Activated naive CD4-positive, alpha-beta T cell treated with anti-CD3 and anti-CD28 coated beads, Interleukin-2, amount 50 U/mL, for 24 hours (primary cell): ENCODE measurements around the gene OR51A4.
"Not testable (repeated sequence)": the region's sequence is repeated elsewhere in the genome, so short reads cannot be mapped to it uniquely, and the experiment has no call there.

Source experiments
- H3K27ac Mint-ChIP-seq: one replicate; pipeline ENCODE4 v1.8.0; 2021; ENCODE audit warnings: mild to moderate bottlenecking, mixed read lengths
- H3K27me3 Mint-ChIP-seq: one replicate; pipeline ENCODE4 v1.8.0; 2021; ENCODE audit warnings: mixed read lengths
- H3K36me3 Mint-ChIP-seq: one replicate; pipeline ENCODE4 v1.8.0; 2021; ENCODE audit warnings: mixed read lengths
- H3K4me1 Mint-ChIP-seq: one replicate; pipeline ENCODE4 v1.8.0; 2021; ENCODE audit warnings: mixed read lengths
- H3K4me3 Mint-ChIP-seq: one replicate; pipeline ENCODE4 v1.8.0; 2021; ENCODE audit warnings: mild to moderate bottlenecking, mixed read lengths
- H3K9me3 Mint-ChIP-seq: one replicate; pipeline ENCODE4 v1.8.0; 2021; ENCODE audit warnings: mixed read lengths

OR51A4 gene

GRCh38 chr11:4947505-4947904 lies at the start of gene OR51A4:
TSS of gene OR51A4 (minus strand) at chr11:4947605. CDS start at chr11:4947100, 505 bp downstream.
- no peak within 1 kb of the TSS for H3K4me3 Mint-ChIP-seq
- no peaks in the 10 kb centered on the region for H3K9me3 Mint-ChIP-seq
- H3K36me3 Mint-ChIP-seq = no peaks in the 10 kb centered on the region
- no peak within 1 kb of the TSS for H3K27ac Mint-ChIP-seq
- no peaks in the 10 kb centered on the region for H3K4me1 Mint-ChIP-seq
- H3K27me3 Mint-ChIP-seq = no peaks in the 10 kb centered on the region

- H3K4me3 Mint-ChIP-seq = no peak within 1 kb of the TSS
- H3K27ac Mint-ChIP-seq = no peak within 1 kb of the TSS
- H3K27me3 Mint-ChIP-seq = peaks cover 3% of the 10 kb centered on the region
- no peaks in the 10 kb centered on the region for H3K9me3 Mint-ChIP-seq
- no peaks in the 10 kb centered on the region for H3K4me1 Mint-ChIP-seq
- H3K36me3 Mint-ChIP-seq = no peaks in the 10 kb centered on the region
Observed at GRCh38 chr11:4994551-4994950, 47.1 kb upstream of the OR51A4 start, which contains the start of gene OR51L1. TSS of gene OR51L1 (plus strand) at chr11:4994851. CDS start at chr11:4998983, 4,132 bp downstream.

DNA sequence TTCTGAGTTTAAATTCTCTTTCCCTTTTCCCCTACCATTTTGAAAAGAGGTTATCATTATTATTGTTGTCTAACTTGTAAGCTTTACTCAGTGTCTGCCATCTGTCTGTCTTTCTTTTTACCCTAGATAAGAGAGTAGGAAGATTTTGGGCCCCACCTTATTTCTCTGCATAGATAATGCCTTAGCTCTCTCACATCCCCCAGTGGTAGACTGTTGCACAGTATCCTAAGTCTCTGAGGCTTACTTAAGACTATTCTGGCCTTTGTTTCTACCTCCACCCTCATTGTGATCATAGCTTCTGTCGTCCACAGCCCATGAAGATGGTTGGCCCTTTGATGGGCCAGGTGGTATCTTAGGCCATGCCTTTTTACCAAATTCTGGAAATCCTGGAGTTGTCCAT lies 43.7 kb upstream of the OR51A4 start:
- Mint-ChIP-seq H3K27ac (no peak overlapping the region), H3K27me3 (peaks cover 5% of the 10 kb centered on the region), H3K36me3 (no peaks in the 10 kb centered on the region), H3K4me1 (no peaks in the 10 kb centered on the region), H3K4me3 (no peak overlapping the region), H3K9me3 (no peaks in the 10 kb centered on the region)

DNA sequence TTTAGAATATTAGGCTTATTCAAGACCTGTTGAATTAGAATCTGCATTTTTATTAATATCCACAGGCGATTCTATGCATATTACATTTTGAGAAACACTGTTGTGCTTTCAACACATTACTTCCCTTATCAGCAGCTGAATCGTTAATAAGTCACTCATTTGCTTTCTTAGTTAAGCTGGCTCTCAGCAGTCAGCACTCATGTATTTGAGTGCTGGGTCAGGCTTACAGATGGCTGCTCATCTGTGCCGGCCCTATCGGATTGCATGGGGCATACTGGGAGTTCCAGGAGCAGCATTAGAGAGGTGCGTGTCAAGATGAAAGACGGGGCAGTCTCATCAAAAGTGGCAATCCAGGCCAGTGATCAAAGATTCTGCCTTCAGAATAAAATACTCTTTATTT lies 36.4 kb upstream of the OR51A4 start:
- H3K27ac Mint-ChIP-seq = no peak overlapping the region
- H3K36me3 Mint-ChIP-seq = no peaks in the 10 kb centered on the region
- H3K9me3 Mint-ChIP-seq = no peaks in the 10 kb centered on the region
- no peaks in the 10 kb centered on the region for H3K4me1 Mint-ChIP-seq
- no peaks in the 10 kb centered on the region for H3K27me3 Mint-ChIP-seq
- H3K4me3 Mint-ChIP-seq = no peak overlapping the region

DNA sequence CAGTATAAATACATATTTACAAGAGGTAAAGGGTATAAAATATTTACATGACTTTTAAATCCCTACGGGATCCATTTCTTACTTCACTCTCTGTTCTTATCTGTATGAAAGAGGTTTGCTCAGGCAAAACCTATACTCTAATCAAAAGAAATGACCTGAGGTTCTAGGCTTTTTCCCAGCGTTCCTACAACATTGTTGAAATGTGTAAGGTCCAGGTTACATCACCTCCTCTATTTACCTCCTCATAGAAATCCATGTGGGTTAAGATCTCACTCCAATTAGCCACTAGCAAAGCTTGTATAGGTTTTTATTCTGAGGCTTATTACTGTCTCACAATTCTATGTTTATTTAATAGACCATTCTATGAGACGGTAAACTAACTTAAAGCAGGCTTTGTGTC lies 35.3 kb upstream of the OR51A4 start:
- Mint-ChIP-seq H3K27ac (no peak overlapping the region), H3K4me3 (no peak overlapping the region), H3K27me3 (no peaks in the 10 kb centered on the region), H3K9me3 (no peaks in the 10 kb centered on the region), H3K4me1 (no peaks in the 10 kb centered on the region), H3K36me3 (no peaks in the 10 kb centered on the region)

DNA sequence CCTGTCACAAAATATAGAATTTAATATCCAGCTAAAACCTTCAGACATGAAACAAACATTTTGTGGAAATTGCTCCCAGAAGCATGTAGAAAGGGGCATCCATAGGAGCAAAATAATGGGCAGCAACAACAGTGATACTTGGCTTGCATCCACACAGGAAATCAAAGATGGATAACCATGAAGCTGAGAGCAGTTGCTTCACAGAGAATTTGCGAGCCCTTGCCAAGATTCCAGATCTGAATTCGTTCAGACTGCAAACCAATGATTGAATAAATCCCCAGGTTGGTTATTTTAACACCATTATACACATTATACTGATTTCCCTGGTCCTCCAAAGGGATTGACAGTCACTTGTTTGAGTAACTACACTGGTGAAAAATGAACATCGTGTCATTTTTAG lies 31.6 kb upstream of the OR51A4 start:
- H3K27me3 Mint-ChIP-seq = no peaks in the 10 kb centered on the region
- H3K9me3 Mint-ChIP-seq = no peaks in the 10 kb centered on the region
- H3K27ac Mint-ChIP-seq = no peak overlapping the region
- no peaks in the 10 kb centered on the region for H3K4me1 Mint-ChIP-seq
- no peak overlapping the region for H3K4me3 Mint-ChIP-seq
- H3K36me3 Mint-ChIP-seq = no peaks in the 10 kb centered on the region

DNA sequence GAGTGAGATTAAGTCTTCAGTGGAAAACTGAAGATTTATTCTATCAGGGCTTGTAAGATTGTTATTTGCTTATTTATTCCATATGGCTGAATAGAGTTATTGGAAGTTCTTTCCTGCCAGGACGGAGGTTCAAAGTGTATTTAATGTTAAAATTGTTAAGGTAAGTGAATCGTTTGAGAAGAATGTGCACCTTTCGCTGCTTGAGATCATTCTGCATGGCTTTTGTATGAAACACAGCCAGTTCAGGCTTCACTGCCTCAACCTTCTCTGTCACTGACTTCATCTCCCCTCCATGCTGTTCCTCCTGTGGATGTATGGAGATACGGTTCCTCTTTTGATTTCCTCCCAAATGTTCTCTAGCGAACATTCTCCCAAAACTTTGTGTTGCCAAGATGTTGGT lies 28.0 kb upstream of the OR51A4 start:
- no peaks in the 10 kb centered on the region for H3K9me3 Mint-ChIP-seq
- H3K36me3 Mint-ChIP-seq = no peaks in the 10 kb centered on the region
- no peaks in the 10 kb centered on the region for H3K27me3 Mint-ChIP-seq
- H3K4me3 Mint-ChIP-seq = no peak overlapping the region
- H3K27ac Mint-ChIP-seq = no peak overlapping the region
- H3K4me1 Mint-ChIP-seq = no peaks in the 10 kb centered on the region

DNA sequence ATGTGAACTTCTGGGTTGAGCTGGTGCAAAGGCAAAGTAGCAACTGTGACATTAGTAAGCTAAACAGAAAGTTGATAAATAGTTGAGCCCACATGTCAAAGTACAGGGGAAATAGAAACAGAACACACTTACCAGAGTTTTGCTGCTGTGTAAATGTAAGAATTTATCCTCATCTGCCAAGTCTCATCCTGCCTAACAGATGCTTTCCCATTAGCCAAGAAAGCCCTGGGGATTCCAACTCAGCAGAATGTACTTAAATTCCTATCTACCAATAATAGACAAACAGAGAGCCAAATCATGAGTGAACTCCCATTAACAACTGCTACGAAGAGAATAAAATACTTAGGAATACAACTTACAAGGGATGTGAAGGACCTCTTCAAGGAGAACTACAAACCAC lies 15.4 kb upstream of the OR51A4 start:
- Mint-ChIP-seq H3K27me3 (no peaks in the 10 kb centered on the region), H3K36me3 (no peaks in the 10 kb centered on the region), H3K4me1 (no peaks in the 10 kb centered on the region), H3K4me3 (no peak overlapping the region), H3K27ac (no peak overlapping the region), H3K9me3 (no peaks in the 10 kb centered on the region)

- Mint-ChIP-seq H3K4me1 (no peaks in the 10 kb centered on the region), H3K9me3 (no peaks in the 10 kb centered on the region), H3K4me3 (no peak overlapping the region), H3K27me3 (no peaks in the 10 kb centered on the region), H3K36me3 (no peaks in the 10 kb centered on the region), H3K27ac (no peak overlapping the region)
Observed at GRCh38 chr11:4960877-4961276, 13.5 kb upstream of the OR51A4 start.

GRCh38 chr11:4957396-4957795 lies 10.0 kb upstream of the OR51A4 start:
- Mint-ChIP-seq H3K4me3 (no peak overlapping the region), H3K27me3 (no peaks in the 10 kb centered on the region), H3K4me1 (no peaks in the 10 kb centered on the region), H3K27ac (no peak overlapping the region), H3K36me3 (no peaks in the 10 kb centered on the region), H3K9me3 (no peaks in the 10 kb centered on the region)

GRCh38 chr11:4955613-4956012 lies 8.2 kb upstream of the OR51A4 start, which contains the start of gene OR51A2:
TSS of gene OR51A2 (minus strand) at chr11:4955713. CDS start at chr11:4955713, 0 bp downstream.
- H3K4me1 Mint-ChIP-seq, H3K36me3 Mint-ChIP-seq, H3K9me3 Mint-ChIP-seq, H3K4me3 Mint-ChIP-seq, H3K27me3 Mint-ChIP-seq, H3K27ac Mint-ChIP-seq: not testable (repeated sequence)

- H3K4me3 Mint-ChIP-seq = no peak overlapping the region
- H3K27me3 Mint-ChIP-seq = peaks cover 3% of the 10 kb centered on the region
- H3K36me3 Mint-ChIP-seq = no peaks in the 10 kb centered on the region
- H3K9me3 Mint-ChIP-seq = no peaks in the 10 kb centered on the region
- H3K4me1 Mint-ChIP-seq = no peaks in the 10 kb centered on the region
- H3K27ac Mint-ChIP-seq = no peak overlapping the region
Observed at GRCh38 chr11:4936745-4937144, 10.7 kb downstream of the OR51A4 start.

GRCh38 chr11:4932751-4933150 lies 14.7 kb downstream of the OR51A4 start:
- Mint-ChIP-seq H3K9me3 (no peaks in the 10 kb centered on the region), H3K27ac (no peak overlapping the region)

DNA sequence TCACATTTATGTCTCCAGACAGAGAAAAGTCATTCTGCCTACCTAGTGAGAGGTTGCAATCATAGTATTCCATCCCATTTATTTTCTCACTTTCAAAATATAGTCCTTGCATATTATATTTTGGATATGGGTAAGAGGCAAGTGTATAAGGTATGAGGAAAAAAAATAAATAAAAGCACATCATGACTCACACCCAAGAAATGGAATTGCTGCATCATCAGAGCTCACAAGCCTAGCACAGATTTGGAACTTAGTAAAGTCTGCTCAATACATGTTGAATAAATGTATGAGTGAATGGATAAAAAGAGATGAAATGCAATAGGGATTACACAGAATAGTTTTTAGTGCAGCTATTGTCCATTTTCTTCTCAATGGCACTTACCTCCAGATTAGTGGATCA lies 20.8 kb downstream of the OR51A4 start:
- Mint-ChIP-seq H3K36me3 (no peaks in the 10 kb centered on the region), H3K4me3 (no peak overlapping the region), H3K4me1 (no peaks in the 10 kb centered on the region), H3K27me3 (peaks cover 3% of the 10 kb centered on the region), H3K9me3 (no peaks in the 10 kb centered on the region), H3K27ac (no peak overlapping the region)

More at GRCh38 chr11:4932751-4933150, 14.7 kb downstream of the OR51A4 start:
- H3K27me3 Mint-ChIP-seq = no peaks in the 10 kb centered on the region
- H3K36me3 Mint-ChIP-seq = no peaks in the 10 kb centered on the region
- H3K4me1 Mint-ChIP-seq = no peaks in the 10 kb centered on the region
- no peak overlapping the region for H3K4me3 Mint-ChIP-seq

DNA sequence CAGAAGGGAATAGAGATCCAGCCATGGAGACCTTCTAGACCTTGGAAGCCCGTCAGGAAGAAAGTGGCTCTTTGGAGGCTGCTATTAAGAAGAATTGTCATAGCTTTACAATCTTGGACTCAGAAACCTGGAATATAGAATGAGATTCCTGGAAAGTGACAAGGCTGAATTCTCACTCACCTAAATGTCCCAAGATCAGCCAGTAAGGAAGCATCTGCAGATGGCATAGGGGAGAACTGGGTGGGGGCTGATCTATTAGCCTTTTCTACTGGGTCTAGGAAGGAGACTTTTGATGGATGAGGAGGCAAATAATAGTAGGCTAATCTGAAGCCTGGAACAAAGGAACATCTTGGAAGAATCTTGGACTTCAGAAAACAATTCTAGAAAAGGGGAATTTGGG lies 23.2 kb downstream of the OR51A4 start, which contains the start of gene OR51G1:
Gene OR51G1, minus strand, starts transcription at position 101 of the 400 bp plus-strand sequence. Its CDS starts 0 bp downstream, at position 101.
- Mint-ChIP-seq H3K4me1 (no peaks in the 10 kb centered on the region), H3K27me3 (peaks cover 3% of the 10 kb centered on the region), H3K27ac (no peak within 1 kb of the TSS), H3K4me3 (no peak within 1 kb of the TSS), H3K36me3 (no peaks in the 10 kb centered on the region), H3K9me3 (no peaks in the 10 kb centered on the region)

DNA sequence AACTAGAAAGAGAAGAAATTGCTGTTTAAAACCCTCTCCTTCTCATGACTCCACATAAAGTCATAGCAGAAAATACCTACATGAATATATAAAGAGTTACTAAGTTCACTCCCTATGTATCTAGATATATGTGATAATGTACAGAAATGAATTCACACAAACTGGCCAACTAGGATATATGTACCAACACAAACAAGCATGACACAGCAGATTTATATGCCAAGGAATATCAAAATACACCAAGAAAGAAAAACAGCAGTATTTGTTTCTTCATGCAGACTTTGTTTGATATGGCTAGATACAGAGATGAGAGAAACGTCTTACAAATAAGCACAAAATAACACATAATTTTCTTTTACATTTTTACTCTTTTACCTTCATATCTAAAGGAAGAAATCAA lies 25.1 kb downstream of the OR51A4 start:
- no peaks in the 10 kb centered on the region for H3K36me3 Mint-ChIP-seq
- no peak overlapping the region for H3K27ac Mint-ChIP-seq
- no peak overlapping the region for H3K4me3 Mint-ChIP-seq
- no peaks in the 10 kb centered on the region for H3K9me3 Mint-ChIP-seq
- H3K4me1 Mint-ChIP-seq = no peaks in the 10 kb centered on the region
- peaks cover 3% of the 10 kb centered on the region for H3K27me3 Mint-ChIP-seq

GRCh38 chr11:4921796-4922195 lies 25.6 kb downstream of the OR51A4 start:
- Mint-ChIP-seq H3K4me3 (no peak overlapping the region), H3K36me3 (no peaks in the 10 kb centered on the region), H3K27me3 (peaks cover 3% of the 10 kb centered on the region), H3K27ac (no peak overlapping the region), H3K9me3 (no peaks in the 10 kb centered on the region), H3K4me1 (no peaks in the 10 kb centered on the region)
